HG03064 (cell line): Measurements from ENCODE around the gene TMEM62.

ENCODE experiments used
- ATAC-seq: cut with Tn5 transposase; IDR thresholded peaks from one replicate; pipeline ENCODE4 v1.9.1; 2021; ENCODE audit warnings: low read depth; ENCODE audit not compliant: unreplicated experiment

Gene TMEM62

DNA sequence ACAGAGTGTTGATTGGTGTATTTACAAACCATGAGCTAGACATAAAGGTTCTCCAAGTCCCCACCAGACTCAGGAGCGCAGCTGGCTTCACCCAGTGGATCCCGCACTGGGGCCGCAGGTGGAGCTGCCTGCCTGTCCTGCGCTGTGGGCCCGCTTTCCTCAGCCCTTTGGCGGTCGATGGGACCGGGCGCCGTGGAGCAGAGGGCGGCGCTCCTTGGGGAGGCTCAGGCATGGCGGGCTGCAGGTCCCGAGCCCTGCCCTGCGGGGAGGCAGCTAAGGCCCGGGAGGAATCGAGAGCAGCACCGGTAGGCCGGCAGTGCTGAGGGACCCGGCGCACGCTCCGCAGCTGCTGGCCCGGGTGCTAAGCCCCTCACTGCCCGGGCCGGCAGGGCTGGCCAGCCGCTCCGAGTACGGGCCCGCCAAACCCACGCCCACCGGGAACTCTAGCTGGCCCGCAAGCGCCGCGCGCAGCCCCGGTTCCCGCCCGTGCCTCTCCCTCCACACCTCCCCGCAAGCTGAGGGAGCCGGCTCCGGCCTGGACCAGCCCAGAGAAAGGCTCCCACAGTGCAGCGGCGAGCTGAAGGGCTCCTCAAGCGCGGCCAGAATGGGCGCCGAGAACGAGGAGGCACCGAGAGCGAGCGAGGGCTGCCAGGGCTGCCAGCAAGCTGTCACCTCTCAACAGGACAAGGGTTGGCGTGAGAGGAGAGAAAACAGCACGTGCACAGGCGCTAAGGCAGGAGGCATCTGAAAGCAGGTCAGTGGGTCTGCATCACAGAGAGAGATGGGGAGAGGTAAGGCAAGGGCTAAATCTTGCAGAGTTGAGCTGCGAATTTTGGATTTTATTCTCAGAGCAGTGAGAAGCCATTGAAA lies 93.3 kb downstream of the TMEM62 start:
- no peak for ATAC-seq

DNA sequence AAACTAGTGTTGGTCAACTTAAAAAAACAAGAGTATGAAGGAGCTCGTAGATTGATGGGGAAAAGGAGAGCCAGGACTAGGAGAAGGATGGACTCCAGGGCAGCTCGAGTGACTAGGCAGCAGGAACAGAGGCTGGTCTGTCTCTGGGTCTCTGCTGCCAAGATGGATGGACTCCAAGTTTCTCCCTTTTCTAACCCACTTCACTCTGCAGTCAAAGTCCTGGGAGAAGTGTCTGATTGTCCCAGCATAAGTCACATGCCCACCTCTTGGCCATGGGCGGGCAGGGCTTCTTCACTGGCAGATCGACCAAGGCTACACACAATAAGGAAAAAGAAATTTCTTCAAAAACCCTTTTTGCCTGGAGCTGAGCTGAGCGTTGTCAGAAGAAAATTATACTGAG lies 96.6 kb downstream of the TMEM62 start:
- ATAC-seq, result no peak

DNA sequence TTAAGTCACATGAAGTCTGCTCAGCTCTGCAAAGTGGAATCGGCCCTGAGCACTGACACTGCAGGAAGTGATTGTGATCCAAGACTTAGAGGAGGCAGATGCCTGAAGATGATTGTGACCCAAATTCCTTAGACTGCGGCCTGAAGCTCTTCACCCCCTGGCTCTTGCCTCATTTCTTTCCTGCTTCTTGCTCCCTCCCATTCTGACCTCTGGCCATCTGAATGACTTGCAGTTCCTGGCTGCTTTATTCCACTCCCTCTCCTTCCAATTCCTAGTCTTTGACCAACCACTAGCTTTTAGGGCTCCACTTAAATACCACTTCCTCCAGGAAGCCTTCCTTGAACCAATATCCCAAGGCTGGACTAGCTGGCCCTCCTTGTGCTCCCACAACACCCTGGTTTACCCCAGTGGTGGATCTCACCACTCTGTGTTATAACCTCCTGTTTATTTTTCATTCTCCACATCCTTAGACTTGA lies 97.3 kb downstream of the TMEM62 start:
- ATAC-seq, result no peak

DNA sequence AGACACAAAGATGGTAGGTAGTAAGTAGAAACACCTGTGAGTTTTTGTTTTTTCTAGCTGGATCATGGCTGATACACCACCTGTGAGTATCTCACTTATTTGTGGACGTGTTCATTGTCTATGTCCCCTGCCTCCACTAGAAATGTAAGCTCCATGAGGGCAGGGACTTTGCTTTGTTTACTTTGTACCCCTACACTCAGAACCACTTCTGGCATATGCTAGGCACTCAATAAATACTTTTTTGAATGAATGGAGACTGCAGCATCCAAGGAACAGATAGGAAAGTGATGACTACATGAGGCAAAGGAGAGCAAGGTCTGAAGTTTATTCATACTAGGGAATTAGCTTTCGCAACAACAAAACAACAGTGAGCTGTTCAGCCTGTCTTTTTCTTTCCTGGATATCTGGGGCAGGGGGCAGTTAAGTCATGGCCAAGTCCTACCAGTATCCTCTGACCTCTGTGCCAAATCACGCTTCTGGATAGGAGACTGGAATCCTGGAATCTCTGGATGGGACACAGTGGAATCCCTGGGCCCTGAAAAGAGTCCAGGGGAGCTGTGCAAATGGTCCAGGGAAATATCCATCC lies 99.0 kb downstream of the TMEM62 start:
- no peak for ATAC-seq
